Fibroblast of mammary gland (primary cell): Measurements from ENCODE around the gene ODF2L.

Experiments
- DNase-seq: peaks from one replicate; pipeline ENCODE4 v3.0.0-alpha.2; 2010; ENCODE audit warnings: low read depth
- H3K4me3 ChIP-seq: 2 replicates; pipeline ENCODE4 v1.5.1; 2011; ENCODE audit warnings: low read depth, mild to moderate bottlenecking, low read length, moderate library complexity; ENCODE audit not compliant: control insufficient read depth
- CTCF ChIP-seq: conservative IDR thresholded peaks from 2 replicates; pipeline ENCODE4 v1.5.1; 2011; ENCODE audit warnings: low read depth, low read length, inconsistent platforms; ENCODE audit not compliant: control insufficient read depth, insufficient read depth

The ODF2L gene

GRCh38 chr1:86434059-86434458 is 37.9 kb upstream of the ODF2L start:
- no peak for DNase-seq
- TF ChIP-seq CTCF, result no peak
- H3K4me3 ChIP-seq, result no peak overlapping the region

GRCh38 chr1:86430376-86430775 is 34.3 kb upstream of the ODF2L start:
- no peak overlapping the region for H3K4me3 ChIP-seq
- DNase-seq, result no peak
- TF ChIP-seq CTCF, result no peak

- no peak for TF ChIP-seq CTCF
- H3K4me3 ChIP-seq, result no peak overlapping the region
- DNase-seq, result peak; percentile 96
These were observed 33.7 kb upstream of the ODF2L start for GRCh38 chr1:86429835-86430234.

- TF ChIP-seq CTCF, result no peak
- H3K4me3 ChIP-seq, result no peak overlapping the region
- DNase-seq, result peak; percentile 14
These were observed 33.1 kb upstream of the ODF2L start for GRCh38 chr1:86429122-86429725.

GRCh38 chr1:86423873-86424272 is 27.8 kb upstream of the ODF2L start, which contains the start of gene CLCA2:
CLCA2 (plus strand) TSS chr1:86424171; CDS start chr1:86424248, 77 bp downstream.
- H3K4me3 ChIP-seq, result no peak within 1 kb of the TSS
- no peak for TF ChIP-seq CTCF
- no peak for DNase-seq

GRCh38 chr1:86423473-86423872 is 27.4 kb upstream of the ODF2L start:
- DNase-seq, result no peak
- no peak overlapping the region for H3K4me3 ChIP-seq
- TF ChIP-seq CTCF, result no peak
